Panc1 (cell line): ENCODE results near the gene LSM12. TPM values are rescaled to one million over a fixed set of nuclear protein-coding genes. Genes with fewer than 3 reads are reported as not detected.

Experiments
- ATAC-seq: fragments of 200-7000 bp; cut with Tn5 transposase; 2 replicates; pipeline ENCODE4 v1.9.1; 2020; ENCODE audit warnings: mild to moderate bottlenecking, moderate library complexity
- BruUV-seq: library from RNA; stranded (reverse); fragments of 400-500 nt; replicated peaks from 2 replicates; lab custom pipeline; 2021; lab: Mats Ljungman, UMichigan
- CTCF ChIA-PET: fragments of 300-600 bp; sonication (Branson Sonifier 250); formaldehyde crosslinking; loops from one replicate; lab custom pipeline; 2022; ENCODE audit warnings: antibody characterized with exemption; lab: Charles Lee
- POLR2A ChIA-PET: fragments of 300-600 bp; sonication (Branson Sonifier 250); formaldehyde crosslinking; loops from one replicate; lab custom pipeline; 2022; ENCODE audit warnings: antibody characterized with exemption; lab: Charles Lee
- DNase-seq: peaks from one replicate; pipeline ENCODE4 v3.0.0-alpha.2; 2010; ENCODE audit warnings: low read depth, low spot score
- H3K27ac ChIP-seq: 2 replicates; pipeline ENCODE4 v1.5.1; 2011; ENCODE audit warnings: mild to moderate bottlenecking, low read length, inconsistent platforms
- H3K27me3 ChIP-seq: fragments of 200-500 bp; sonication (Bioruptor generic); 2 replicates; pipeline ENCODE4 v1.6.0; 2014; ENCODE audit warnings: low read length, inconsistent platforms; ENCODE audit not compliant: control insufficient read depth, insufficient read depth
- H3K36me3 ChIP-seq: fragments of 200-500 bp; sonication (Bioruptor generic); 2 replicates; pipeline ENCODE4 v1.5.1; 2014; ENCODE audit warnings: inconsistent platforms, mild to moderate bottlenecking, low read length, moderate library complexity; ENCODE audit not compliant: control insufficient read depth, insufficient read depth
- H3K4me1 ChIP-seq: 2 replicates; pipeline ENCODE4 v1.5.1; 2011; ENCODE audit warnings: inconsistent platforms, mild to moderate bottlenecking, low read length, moderate library complexity; ENCODE audit not compliant: control insufficient read depth, insufficient read depth
- H3K4me3 ChIP-seq, 2 experiments: 2 replicates each; pipeline ENCODE4 v1.5.1; 2011 to 2012; ENCODE audit warnings: low read depth in 2 of 2, low read length in 2 of 2, mild to moderate bottlenecking in 2 of 2, inconsistent platforms in 1 of 2, moderate library complexity in 1 of 2
- H3K9me3 ChIP-seq: fragments of 200-500 bp; sonication (Bioruptor generic); 2 replicates; pipeline ENCODE4 v1.5.1; 2014; ENCODE audit warnings: low read depth, mild to moderate bottlenecking, inconsistent platforms, low read length, moderate library complexity; ENCODE audit not compliant: control insufficient read depth, insufficient read depth
- CTCF ChIP-seq: fragments of 450-650 bp; IDR thresholded peaks from 2 replicates; pipeline ENCODE4 v1.5.1; 2017; ENCODE audit warnings: mild to moderate bottlenecking
- POLR2AphosphoS5 ChIP-seq: IDR thresholded peaks from 2 replicates; pipeline ENCODE4 v1.6.1; 2012; ENCODE audit warnings: mild to moderate bottlenecking, low read depth, low read length, moderate library complexity
- REST ChIP-seq, 2 experiments: IDR thresholded peaks; 2 replicates each; pipeline ENCODE4 v1.6.1; 2011 to 2012; ENCODE audit warnings: low read depth in 2 of 2, control low read depth in 1 of 2, low read length in 1 of 2, mild to moderate bottlenecking in 1 of 2, moderate library complexity in 1 of 2; ENCODE audit not compliant: insufficient read depth in 1 of 2
- SIN3A ChIP-seq: IDR thresholded peaks from 2 replicates; pipeline ENCODE4 v1.6.1; 2012; ENCODE audit warnings: low read depth, mild to moderate bottlenecking, low read length, moderate library complexity, borderline replicate concordance; ENCODE audit not compliant: insufficient read depth
- TCF7L2 ChIP-seq: IDR thresholded peaks from 2 replicates; pipeline ENCODE4 v1.6.1; 2011; ENCODE audit warnings: mild to moderate bottlenecking, low read depth, low read length, inconsistent platforms
- in situ Hi-C: cut with HindIII; loops from 2 replicates; pipeline ENCODE4 v1.10.0; 2016; ENCODE audit warnings: low sequenced_read_pairs, low pct_unique_long_range_greater_than_20kb
- intact Hi-C: fragments of 100-400 bp; cut with micrococcal nuclease; formaldehyde crosslinking; loops from one replicate; pipeline ENCODE4 v1.10.0; 2022; ENCODE audit not compliant: unreplicated experiment
- total RNA-seq: library from RNA; stranded (reverse); gene quantifications from one replicate; pipeline ENCODE4 v1.2.1, GENCODE V29; 2021; ENCODE audit not compliant: unreplicated experiment

The LSM12 gene
- total RNA-seq, 1 experiment from 2014 or later, result 73.0 TPM

- TF ChIP-seq REST (IDR thresholded peaks at IDR 0.05; ENCODE audit: insufficient read depth in 1 of 2, low read depth in 2 of 2, low read length in 1 of 2) (no peak), CTCF (no peak), POLR2AphosphoS5 (no peak), SIN3A (no peak), TCF7L2 (no peak)
- ChIA-PET POLR2A (no interaction called here), CTCF (no interaction called here)
- in situ Hi-C loops, result no loop called here
- Histone ChIP-seq H3K9me3 (no peaks in the 10 kb centered on the region), H3K4me3 (no peak overlapping the region), H3K4me1 (peaks cover 3% of the 10 kb centered on the region), H3K27ac (no peak overlapping the region), H3K36me3 (no peaks in the 10 kb centered on the region), H3K27me3 (no peaks in the 10 kb centered on the region)
- DNase-seq (no peak), ATAC-seq (no peak)
- no TSS peak for BruUV-seq
- intact Hi-C loops, result no loop called here
These were observed 79.1 kb downstream of the LSM12 start for GRCh38 chr17:43987131-43988021.

GRCh38 chr17:43986225-43986981 lies 80.1 kb downstream of the LSM12 start:
- POLR2A ChIA-PET, result no interaction called here
- intact Hi-C loops, result no loop called here
- Histone ChIP-seq H3K4me3 (no peak overlapping the region), H3K4me1 (peaks cover 3% of the 10 kb centered on the region), H3K9me3 (no peaks in the 10 kb centered on the region), H3K27me3 (no peaks in the 10 kb centered on the region), H3K27ac (no peak overlapping the region), H3K36me3 (no peaks in the 10 kb centered on the region)
- in situ Hi-C loops, result no loop called here
- no peak for ATAC-seq
- CTCF ChIA-PET, result no interaction called here
- BruUV-seq, result no TSS peak
- DNase-seq, result no peak
- TF ChIP-seq SIN3A (no peak), POLR2AphosphoS5 (no peak), REST (IDR thresholded peaks at IDR 0.05; ENCODE audit: insufficient read depth in 1 of 2, low read depth in 2 of 2, low read length in 1 of 2) (no peak), TCF7L2 (no peak), CTCF (no peak)
